ENCODE data around the gene CTSL.

Gene CTSL

DNA sequence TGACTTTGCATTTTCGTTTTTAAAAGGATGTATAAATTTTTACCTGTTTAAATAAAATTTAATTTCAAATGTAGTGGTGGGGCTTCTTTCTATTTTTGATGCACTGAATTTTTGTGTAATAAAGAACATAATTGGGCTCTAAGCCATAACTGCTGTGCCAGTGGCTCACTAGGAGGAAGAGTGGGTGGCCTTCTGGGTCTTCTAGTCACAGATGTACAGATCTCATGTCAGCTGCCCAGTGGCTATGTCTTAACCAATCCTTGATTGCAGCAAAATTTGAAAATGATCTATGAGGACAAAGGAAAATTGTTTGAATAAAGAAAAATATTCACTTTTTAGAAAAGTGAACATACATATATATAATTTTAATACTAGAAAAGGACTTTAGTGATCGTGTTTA lies 5.4 kb downstream of the CTSL start:
- Histone ChIP-seq H3K4me3 (ENCODE audit: low read depth in 1 of 2, low read length in 2 of 2) (no peak overlapping the region), H3K9ac (ENCODE audit: low read depth, low read length) (no peak overlapping the region), H4K20me1 (ENCODE audit: insufficient read depth, low read length) (no peaks in the 10 kb centered on the region), H2AFZ (ENCODE audit: low read depth, low read length) (no peak overlapping the region), H3K79me2 (ENCODE audit: insufficient read depth, low read length) (no peaks in the 10 kb centered on the region), H3K9me3 (ENCODE audit: insufficient read depth, low read length, severe bottlenecking) (no peaks in the 10 kb centered on the region), H3K4me1 (ENCODE audit: insufficient read depth, low read length) (no peaks in the 10 kb centered on the region), H3K27me3 (ENCODE audit: insufficient read depth, low read length, poor library complexity) (no peaks in the 10 kb centered on the region), H3K36me3 (ENCODE audit: insufficient read depth, low read length) (no peaks in the 10 kb centered on the region), H3K4me2 (ENCODE audit: insufficient read depth, low read length) (no peak overlapping the region), H3K27ac (ENCODE audit: low read length) (no peak overlapping the region)
- ATAC-seq (ENCODE audit: insufficient read depth, low read depth) = no peak
- DNase-seq = no peak
- no peak for TF ChIP-seq CTCF (IDR thresholded peaks at IDR 0.05; ENCODE audit: borderline replicate concordance, extremely low read depth, low read length, poor library complexity, severe bottlenecking)

GRCh38 chr9:87732344-87732743 lies 6.4 kb downstream of the CTSL start:
- Histone ChIP-seq H3K36me3 (ENCODE audit: insufficient read depth, low read length) (no peaks in the 10 kb centered on the region), H2AFZ (ENCODE audit: low read depth, low read length) (no peak overlapping the region), H3K79me2 (ENCODE audit: insufficient read depth, low read length) (no peaks in the 10 kb centered on the region), H3K4me1 (ENCODE audit: insufficient read depth, low read length) (no peaks in the 10 kb centered on the region), H3K4me3 (ENCODE audit: low read depth in 1 of 2, low read length in 2 of 2) (no peak overlapping the region), H3K27ac (ENCODE audit: low read length) (no peak overlapping the region), H3K27me3 (ENCODE audit: insufficient read depth, low read length, poor library complexity) (no peaks in the 10 kb centered on the region), H3K9me3 (ENCODE audit: insufficient read depth, low read length, severe bottlenecking) (no peaks in the 10 kb centered on the region), H3K4me2 (ENCODE audit: insufficient read depth, low read length) (no peak overlapping the region), H4K20me1 (ENCODE audit: insufficient read depth, low read length) (no peaks in the 10 kb centered on the region), H3K9ac (ENCODE audit: low read depth, low read length) (no peak overlapping the region)
- TF ChIP-seq CTCF (IDR thresholded peaks at IDR 0.05; ENCODE audit: borderline replicate concordance, extremely low read depth, low read length, poor library complexity, severe bottlenecking) (no peak), EZH2 (IDR thresholded peaks at IDR 0.05; ENCODE audit: borderline replicate concordance, low read depth, low read length, severe bottlenecking) (no peak)
- DNase-seq (no peak), ATAC-seq (ENCODE audit: insufficient read depth, low read depth) (no peak)

GRCh38 chr9:87732756-87733155 lies 6.8 kb downstream of the CTSL start:
- ATAC-seq (ENCODE audit: insufficient read depth, low read depth) (no peak), DNase-seq (no peak)
- Histone ChIP-seq H3K4me1 (ENCODE audit: insufficient read depth, low read length) (no peaks in the 10 kb centered on the region), H3K36me3 (ENCODE audit: insufficient read depth, low read length) (no peaks in the 10 kb centered on the region), H4K20me1 (ENCODE audit: insufficient read depth, low read length) (no peaks in the 10 kb centered on the region), H3K4me2 (ENCODE audit: insufficient read depth, low read length) (no peak overlapping the region), H3K27ac (ENCODE audit: low read length) (no peak overlapping the region), H3K9me3 (ENCODE audit: insufficient read depth, low read length, severe bottlenecking) (no peaks in the 10 kb centered on the region), H3K27me3 (ENCODE audit: insufficient read depth, low read length, poor library complexity) (no peaks in the 10 kb centered on the region), H3K4me3 (ENCODE audit: low read depth in 1 of 2, low read length in 2 of 2) (no peak overlapping the region), H3K79me2 (ENCODE audit: insufficient read depth, low read length) (no peaks in the 10 kb centered on the region), H3K9ac (ENCODE audit: low read depth, low read length) (no peak overlapping the region), H2AFZ (ENCODE audit: low read depth, low read length) (no peak overlapping the region)
- TF ChIP-seq CTCF (IDR thresholded peaks at IDR 0.05; ENCODE audit: borderline replicate concordance, extremely low read depth, low read length, poor library complexity, severe bottlenecking) (no peak), EZH2 (IDR thresholded peaks at IDR 0.05; ENCODE audit: borderline replicate concordance, low read depth, low read length, severe bottlenecking) (no peak)

Measured in DND-41 (cell line).